DOHH2 (cell line): Measurements from ENCODE around the gene SIKE1.

Source experiments
- CTCF ChIP-seq: fragments of 200-600 bp; sonication (generic); IDR thresholded peaks from one replicate; pipeline ENCODE4 v1.5.1; 2014; ENCODE audit warnings: antibody characterized with exemption, mild to moderate bottlenecking, low read depth, low read length; ENCODE audit not compliant: poor library complexity, severe bottlenecking
- EZH2phosphoT487 ChIP-seq: fragments of 200-600 bp; sonication (generic); IDR thresholded peaks from 2 replicates; pipeline ENCODE4 v1.6.1; 2017; ENCODE audit warnings: borderline replicate concordance, mild to moderate bottlenecking, antibody characterized with exemption, low read length, moderate library complexity, mixed read lengths

GRCh38 chr1:114728553-114728952 lies 51.9 kb downstream of the SIKE1 start:
- no peak for TF ChIP-seq CTCF
- TF ChIP-seq EZH2phosphoT487, result no peak
